OCI-LY1 (cell line): ENCODE measurements around the gene KIAA1586.

Experiments
- H2AFZ ChIP-seq: fragments of 200-600 bp; sonication (generic), shearing (Covaris generic); 2 replicates; pipeline ENCODE4 v1.6.0; 2014; ENCODE audit warnings: antibody characterized with exemption, mild to moderate bottlenecking, low read length
- H3F3A ChIP-seq: fragments of 200-600 bp; sonication (generic), shearing (Covaris generic); 2 replicates; pipeline ENCODE4 v1.6.0; 2014; ENCODE audit warnings: mild to moderate bottlenecking, antibody characterized with exemption, low read length, moderate library complexity; ENCODE audit not compliant: insufficient read depth
- H3K27ac ChIP-seq: fragments of 200-600 bp; sonication (generic); 2 replicates; pipeline ENCODE4 v1.5.1; 2014; ENCODE audit warnings: low read length, mixed run types, mild to moderate bottlenecking, low read depth; ENCODE audit not compliant: poor library complexity, severe bottlenecking
- H3K27me3 ChIP-seq: fragments of 200-600 bp; sonication (generic); 2 replicates; pipeline ENCODE4 v1.6.0; 2014; ENCODE audit warnings: antibody characterized with exemption, mild to moderate bottlenecking, low read length, moderate library complexity; ENCODE audit not compliant: insufficient read depth
- H3K36me3 ChIP-seq: fragments of 200-600 bp; sonication (generic); 2 replicates; pipeline ENCODE4 v1.6.1; 2014; ENCODE audit warnings: mild to moderate bottlenecking, antibody characterized with exemption, low read length, moderate library complexity, mixed read lengths; ENCODE audit not compliant: insufficient read depth
- H3K4me1 ChIP-seq: fragments of 200-600 bp; sonication (generic); 2 replicates; pipeline ENCODE4 v1.5.1; 2014; ENCODE audit warnings: mild to moderate bottlenecking, low read length, moderate library complexity; ENCODE audit not compliant: insufficient read depth, severe bottlenecking
- H3K4me2 ChIP-seq: fragments of 200-600 bp; sonication (generic), shearing (Covaris generic); 2 replicates; pipeline ENCODE4 v1.6.1; 2014; ENCODE audit warnings: low read length
- H3K4me3 ChIP-seq: fragments of 200-600 bp; sonication (generic); 2 replicates; pipeline ENCODE4 v1.5.1; 2014; ENCODE audit warnings: low read length, low read depth, mild to moderate bottlenecking, mixed read lengths; ENCODE audit not compliant: poor library complexity, severe bottlenecking
- H3K79me2 ChIP-seq: fragments of 200-600 bp; shearing (Covaris generic); 2 replicates; pipeline ENCODE4 v1.6.1; 2016; ENCODE audit warnings: mixed run types, low read length, mixed read lengths; ENCODE audit not compliant: insufficient read depth
- H3K9ac ChIP-seq: fragments of 200-600 bp; sonication (generic), shearing (Covaris generic); 2 replicates; pipeline ENCODE4 v1.6.1; 2014; ENCODE audit warnings: mild to moderate bottlenecking, low read length, mixed read lengths
- H3K9me2 ChIP-seq: fragments of 200-600 bp; sonication (generic), shearing (Covaris generic); 2 replicates; pipeline ENCODE4 v1.6.1; 2014; ENCODE audit warnings: low read depth, mild to moderate bottlenecking, low read length, mixed read lengths
- H3K9me3 ChIP-seq: fragments of 200-600 bp; shearing (Covaris generic); 2 replicates; pipeline ENCODE4 v1.6.1; 2014; ENCODE audit warnings: low read length, mixed read lengths
- H4K20me1 ChIP-seq: fragments of 200-600 bp; sonication (generic), shearing (Covaris generic); 2 replicates; pipeline ENCODE4 v1.6.0; 2016; ENCODE audit warnings: mild to moderate bottlenecking, low read length; ENCODE audit not compliant: insufficient read depth
- EZH2 ChIP-seq: fragments of 200-600 bp; sonication (generic), shearing (Covaris generic); IDR thresholded peaks from 2 replicates; pipeline ENCODE4 v1.8.0; 2017; ENCODE audit warnings: borderline replicate concordance, mixed run types, mild to moderate bottlenecking, antibody characterized with exemption, low read length, moderate library complexity, mixed read lengths
- TF ChIP-seq, protein P1 (sequence below): fragments of 200-600 bp; sonication (generic), shearing (Covaris generic); IDR thresholded peaks from 2 replicates; pipeline ENCODE4 v1.5.1; 2017; ENCODE audit warnings: mild to moderate bottlenecking, antibody characterized with exemption, low read length, moderate library complexity, mixed read lengths

KIAA1586 gene

GRCh38 chr6:57104336-57104735 is 57.8 kb downstream of the KIAA1586 start:
- Histone ChIP-seq H3K9me3 (no peaks in the 10 kb centered on the region), H3K27me3 (no peaks in the 10 kb centered on the region), H3K36me3 (peaks cover 83% of the 10 kb centered on the region), H3K4me3 (no peak overlapping the region), H3K4me1 (peaks cover 14% of the 10 kb centered on the region), H3K9me2 (no peaks in the 10 kb centered on the region), H3F3A (peaks cover 8% of the 10 kb centered on the region), H2AFZ (no peak overlapping the region), H3K9ac (no peak overlapping the region), H3K4me2 (no peak overlapping the region), H3K79me2 (peaks cover 35% of the 10 kb centered on the region), H4K20me1 (peaks cover 2% of the 10 kb centered on the region; the same call in 1 of the 2 replicates), H3K27ac (no peak overlapping the region)
- no peak for TF ChIP-seq EZH2
- TF ChIP-seq, protein P1, sequence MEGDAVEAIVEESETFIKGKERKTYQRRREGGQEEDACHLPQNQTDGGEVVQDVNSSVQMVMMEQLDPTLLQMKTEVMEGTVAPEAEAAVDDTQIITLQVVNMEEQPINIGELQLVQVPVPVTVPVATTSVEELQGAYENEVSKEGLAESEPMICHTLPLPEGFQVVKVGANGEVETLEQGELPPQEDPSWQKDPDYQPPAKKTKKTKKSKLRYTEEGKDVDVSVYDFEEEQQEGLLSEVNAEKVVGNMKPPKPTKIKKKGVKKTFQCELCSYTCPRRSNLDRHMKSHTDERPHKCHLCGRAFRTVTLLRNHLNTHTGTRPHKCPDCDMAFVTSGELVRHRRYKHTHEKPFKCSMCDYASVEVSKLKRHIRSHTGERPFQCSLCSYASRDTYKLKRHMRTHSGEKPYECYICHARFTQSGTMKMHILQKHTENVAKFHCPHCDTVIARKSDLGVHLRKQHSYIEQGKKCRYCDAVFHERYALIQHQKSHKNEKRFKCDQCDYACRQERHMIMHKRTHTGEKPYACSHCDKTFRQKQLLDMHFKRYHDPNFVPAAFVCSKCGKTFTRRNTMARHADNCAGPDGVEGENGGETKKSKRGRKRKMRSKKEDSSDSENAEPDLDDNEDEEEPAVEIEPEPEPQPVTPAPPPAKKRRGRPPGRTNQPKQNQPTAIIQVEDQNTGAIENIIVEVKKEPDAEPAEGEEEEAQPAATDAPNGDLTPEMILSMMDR = no peak
